Neural progenitor cell (in vitro differentiated cells): ENCODE data around the gene GRIN3B.

Experiments used
- CTCF ChIP-seq: fragments of 200-600 bp; sonication (generic); IDR thresholded peaks from 2 replicates; pipeline ENCODE4 v1.5.1; 2017; ENCODE audit warnings: antibody characterized with exemption, mild to moderate bottlenecking
- EZH2 ChIP-seq: fragments of 200-600 bp; sonication (generic); IDR thresholded peaks from 2 replicates; pipeline ENCODE4 v1.6.1; 2017; ENCODE audit warnings: antibody characterized with exemption, mild to moderate bottlenecking, moderate library complexity
- EZH2phosphoT487 ChIP-seq: fragments of 200-600 bp; sonication (generic); IDR thresholded peaks from 2 replicates; pipeline ENCODE4 v1.6.1; 2017; ENCODE audit warnings: antibody characterized with exemption

DNA sequence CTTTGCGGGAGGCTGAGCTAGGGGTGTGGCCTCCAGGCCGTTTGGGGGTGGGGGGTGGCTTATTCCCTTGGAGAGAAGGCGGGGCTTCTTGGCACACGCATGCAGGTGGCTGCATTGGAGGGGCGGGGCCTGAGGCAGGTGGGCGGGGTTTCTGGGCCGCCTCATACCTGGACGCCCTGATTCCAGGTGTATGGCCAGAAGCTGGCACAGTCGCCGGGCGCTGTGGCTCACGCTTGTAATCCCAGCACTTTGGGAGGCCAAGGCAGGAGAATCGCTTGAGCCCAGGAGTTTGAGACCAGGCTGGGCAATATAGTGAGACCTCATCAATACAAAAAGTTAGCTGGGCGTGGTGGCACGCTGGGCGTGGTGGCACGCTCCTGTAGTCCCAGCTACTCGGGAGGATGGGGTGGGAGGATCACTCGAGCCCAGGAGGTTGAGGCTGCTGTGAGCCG lies 47.5 kb downstream of the GRIN3B start:
- TF ChIP-seq CTCF (no peak), EZH2 (no peak), EZH2phosphoT487 (no peak)
